ENCODE measurements around the gene RND3.

Gene RND3

GRCh38 chr2:150424406-150424805 lies 63.1 kb downstream of the RND3 start:
- in situ Hi-C loops (cut with MboI; ENCODE audit: low pct_unique_long_range_greater_than_20kb, low sequenced_read_pairs), result no loop called here
- DNase-seq, result no peak

DNA sequence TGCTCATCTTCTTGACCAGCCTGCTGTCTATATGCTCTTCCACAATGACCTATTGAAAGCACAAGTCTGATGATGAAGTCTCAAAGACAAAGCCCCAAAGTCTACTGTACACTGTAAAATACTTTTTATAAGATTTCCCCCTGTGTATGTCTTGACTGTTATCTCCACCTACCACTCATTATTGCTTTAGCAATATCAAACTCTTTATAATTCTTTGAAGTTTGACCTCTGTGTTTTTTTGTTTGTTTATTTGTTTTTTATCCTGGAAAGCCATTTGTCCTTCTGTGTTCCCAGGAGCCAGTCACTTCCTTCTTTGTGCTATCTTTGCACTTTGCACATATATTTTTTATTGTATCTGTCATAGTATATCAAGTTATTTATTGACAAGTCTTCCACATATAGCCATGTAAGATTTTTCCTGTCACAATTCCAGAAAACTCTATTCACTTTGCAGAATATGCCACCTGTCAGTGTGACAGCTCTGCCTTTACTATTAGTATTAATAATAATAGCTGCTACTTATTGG lies 66.3 kb downstream of the RND3 start:
- in situ Hi-C loops (cut with MboI; ENCODE audit: low pct_unique_long_range_greater_than_20kb, low sequenced_read_pairs), result no loop called here
- no peak for DNase-seq

- in situ Hi-C loops (cut with MboI; ENCODE audit: low pct_unique_long_range_greater_than_20kb, low sequenced_read_pairs), result no loop called here
- DNase-seq, result no peak
These were observed 68.6 kb downstream of the RND3 start for GRCh38 chr2:150418916-150419315.

Measured in KBM-7 (cell line).